ENCODE measurements around the gene NKAIN4.

- TF ChIP-seq POLR2AphosphoS5 (IDR thresholded peaks at IDR 0.05) (no peak), POLR2A (IDR thresholded peaks at IDR 0.05) (no peak)
Observed at GRCh38 chr20:63303095-63303666, 48.9 kb upstream of the NKAIN4 start.

All from breast epithelium (tissue), 3 donors.